Breast epithelium (tissue), 4 donors: ENCODE measurements around the gene FZD7. TPM values are rescaled to one million over a fixed set of nuclear protein-coding genes. Genes with fewer than 3 reads are reported as not detected.
A peak's percentile ranks its signal among the peaks of the same experiment; 100 is the strongest.

ENCODE experiments used
- DNase-seq, 2 donors: peaks; one replicate each; pipeline ENCODE4 v3.0.0-alpha.2; 2019; ENCODE audit warnings: low spot score in 2 of 2
- H3K27ac ChIP-seq, 2 donors: fragments of 200-600 bp; sonication (generic) in 1 of 2; one replicate each; pipeline ENCODE4 v1.5.1; 2016 to 2019; ENCODE audit warnings: mild to moderate bottlenecking in 1 of 2
- H3K27me3 ChIP-seq, 2 donors: fragments of 200-600 bp; sonication (generic) in 1 of 2; one replicate each; pipeline versions ENCODE4 v1.5.1 to v1.6.0; 2017 to 2019; ENCODE audit warnings: control low read depth in 1 of 2, mild to moderate bottlenecking in 1 of 2
- H3K36me3 ChIP-seq: fragments of 200-600 bp; one replicate; pipeline ENCODE4 v1.5.1; 2019
- H3K4me1 ChIP-seq, 2 donors: fragments of 200-600 bp; sonication (generic); one replicate each; pipeline ENCODE4 v1.5.1; 2016 to 2019; ENCODE audit warnings: control low read depth in 1 of 2
- H3K4me3 ChIP-seq, 3 donors: fragments of 200-600 bp; sonication (generic); 1 replicate in 2 of 3; 2 replicates in 1 of 3; pipeline ENCODE4 v1.5.1; 2016 to 2019; ENCODE audit warnings: mild to moderate bottlenecking in 3 of 3, moderate library complexity in 2 of 3
- H3K9me3 ChIP-seq, 2 donors: fragments of 200-600 bp; sonication (generic) in 1 of 2; one replicate each; pipeline ENCODE4 v1.5.1; 2016 to 2019; ENCODE audit warnings: control low read depth in 1 of 2
- CTCF ChIP-seq, 3 donors: fragments of 450-650 bp; IDR thresholded peaks; one replicate each; pipeline ENCODE4 v1.5.1; 2016 to 2017; ENCODE audit warnings: antibody characterized with exemption in 3 of 3, mild to moderate bottlenecking in 3 of 3, moderate library complexity in 3 of 3
- POLR2A ChIP-seq: fragments of 450-650 bp; IDR thresholded peaks from one replicate; pipeline ENCODE4 v1.6.1; 2016; ENCODE audit warnings: antibody characterized with exemption, mild to moderate bottlenecking, moderate library complexity
- POLR2AphosphoS5 ChIP-seq, 3 donors: sonication (generic); formaldehyde crosslinking; IDR thresholded peaks; one replicate each; pipeline ENCODE4 v1.6.1; 2017; ENCODE audit warnings: antibody characterized with exemption in 3 of 3
- intact Hi-C: fragments of 100-400 bp; cut with DNase I; formaldehyde crosslinking; loops from one replicate; pipeline ENCODE4 v1.15.1; 2023; ENCODE audit warnings: low total_unique reads
- total RNA-seq, 3 donors: library from RNA; depleted of rRNA; stranded (reverse); fragments of >200 nt; gene quantifications; one replicate each; pipeline ENCODE4 v1.1.0, GENCODE V29; 2016

Gene FZD7
- total RNA-seq, 3 donors from 2014 or later, result 12.5 to 41.4 (median 26.5) TPM

DNA sequence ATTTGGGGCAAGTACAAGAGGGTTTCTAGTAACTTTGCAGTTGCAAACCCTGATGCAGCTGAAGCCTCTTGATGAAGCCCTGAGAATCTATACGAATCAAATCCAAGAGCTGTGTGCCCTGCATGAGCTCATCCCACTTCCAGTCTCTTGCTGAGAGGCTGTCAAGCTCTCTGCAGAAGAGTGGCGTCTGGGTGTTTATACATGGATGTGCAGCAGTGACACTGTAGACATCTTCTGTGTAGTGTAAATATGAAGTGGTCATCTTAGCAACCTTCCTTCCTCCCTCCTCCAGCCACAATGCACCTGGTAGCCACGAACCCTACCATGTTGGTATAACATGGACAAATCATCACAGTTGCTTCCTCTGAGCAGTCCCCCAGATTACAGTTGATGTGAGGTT lies 21.0 kb downstream of the FZD7 start:
- Histone ChIP-seq H3K4me3 (no peak overlapping the region), H3K4me1 (no peaks in the 10 kb centered on the region), H3K9me3 (no peaks in the 10 kb centered on the region), H3K27ac (no peak overlapping the region), H3K36me3 (no peaks in the 10 kb centered on the region), H3K27me3 (no peaks in the 10 kb centered on the region)
- DNase-seq, result no peak
- TF ChIP-seq POLR2AphosphoS5 (IDR thresholded peaks at IDR 0.05), result no peak
- TF ChIP-seq POLR2A, result no peak
- TF ChIP-seq CTCF (IDR thresholded peaks at IDR 0.05), result no peak
- intact Hi-C loops, result no loop called here

DNA sequence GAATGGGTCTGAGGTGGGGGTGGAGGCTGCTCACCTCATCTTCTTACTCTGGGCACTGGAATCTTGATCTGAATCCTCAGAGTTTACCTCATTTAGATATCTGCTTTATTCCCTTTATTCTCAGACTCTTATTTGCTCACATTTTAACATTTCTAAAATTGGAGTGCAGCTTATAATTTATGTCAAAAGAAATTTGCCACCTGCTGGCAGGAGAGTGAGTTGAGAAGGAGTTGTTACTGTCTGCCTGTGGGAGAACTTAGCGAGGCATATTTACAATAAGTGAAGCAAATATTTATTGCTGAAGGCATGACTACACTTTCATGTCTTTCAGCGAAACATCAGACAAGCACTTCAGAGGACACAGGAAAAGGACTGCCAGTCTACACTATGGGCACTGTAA lies 23.0 kb downstream of the FZD7 start:
- intact Hi-C loops, result no loop called here
- Histone ChIP-seq H3K36me3 (no peaks in the 10 kb centered on the region), H3K4me3 (no peak overlapping the region), H3K27ac (no peak overlapping the region), H3K9me3 (no peaks in the 10 kb centered on the region), H3K27me3 (no peaks in the 10 kb centered on the region), H3K4me1 (no peaks in the 10 kb centered on the region)
- no peak for DNase-seq
- TF ChIP-seq POLR2A (no peak), POLR2AphosphoS5 (IDR thresholded peaks at IDR 0.05) (no peak), CTCF (IDR thresholded peaks at IDR 0.05) (peak in 2 of 3 donors; percentile 26)

DNA sequence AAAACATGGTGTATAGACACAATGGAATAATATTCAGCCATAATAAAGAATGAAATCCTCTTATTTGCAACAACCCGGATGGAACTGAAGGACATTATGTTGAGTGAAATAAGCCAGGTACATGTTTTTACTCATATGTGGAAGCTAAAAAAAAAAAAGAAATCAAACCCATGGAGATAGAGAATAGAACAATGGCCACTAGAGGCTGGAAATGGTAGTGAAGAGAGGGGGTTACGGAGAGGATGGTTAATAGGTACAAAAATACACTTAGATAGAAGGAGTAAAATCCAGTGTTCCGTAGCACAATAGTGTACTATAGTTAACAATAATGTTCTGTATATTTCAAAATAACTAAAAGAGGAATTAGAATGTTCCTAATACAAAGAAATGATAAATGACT lies 26.6 kb downstream of the FZD7 start:
- no peak overlapping the region for H3K4me3 ChIP-seq
- H3K36me3 ChIP-seq, result no peaks in the 10 kb centered on the region
- H3K4me1 ChIP-seq, result no peaks in the 10 kb centered on the region
- no peaks in the 10 kb centered on the region for H3K9me3 ChIP-seq
- no peaks in the 10 kb centered on the region for H3K27me3 ChIP-seq
- no peak overlapping the region for H3K27ac ChIP-seq
- TF ChIP-seq CTCF (IDR thresholded peaks at IDR 0.05), result no peak
- intact Hi-C loops, result no loop called here
- no peak for DNase-seq

GRCh38 chr2:202061695-202062094 lies 28.0 kb downstream of the FZD7 start:
- no peak for TF ChIP-seq CTCF (IDR thresholded peaks at IDR 0.05)
- no peak for TF ChIP-seq POLR2A
- TF ChIP-seq POLR2AphosphoS5 (IDR thresholded peaks at IDR 0.05), result no peak
- H3K4me1 ChIP-seq, result no peaks in the 10 kb centered on the region
- H3K36me3 ChIP-seq, result no peaks in the 10 kb centered on the region
- intact Hi-C loops, result no loop called here
- DNase-seq, result no peak
- no peaks in the 10 kb centered on the region for H3K27me3 ChIP-seq
- H3K4me3 ChIP-seq, result no peak overlapping the region
- no peak overlapping the region for H3K27ac ChIP-seq
- no peaks in the 10 kb centered on the region for H3K9me3 ChIP-seq

DNA sequence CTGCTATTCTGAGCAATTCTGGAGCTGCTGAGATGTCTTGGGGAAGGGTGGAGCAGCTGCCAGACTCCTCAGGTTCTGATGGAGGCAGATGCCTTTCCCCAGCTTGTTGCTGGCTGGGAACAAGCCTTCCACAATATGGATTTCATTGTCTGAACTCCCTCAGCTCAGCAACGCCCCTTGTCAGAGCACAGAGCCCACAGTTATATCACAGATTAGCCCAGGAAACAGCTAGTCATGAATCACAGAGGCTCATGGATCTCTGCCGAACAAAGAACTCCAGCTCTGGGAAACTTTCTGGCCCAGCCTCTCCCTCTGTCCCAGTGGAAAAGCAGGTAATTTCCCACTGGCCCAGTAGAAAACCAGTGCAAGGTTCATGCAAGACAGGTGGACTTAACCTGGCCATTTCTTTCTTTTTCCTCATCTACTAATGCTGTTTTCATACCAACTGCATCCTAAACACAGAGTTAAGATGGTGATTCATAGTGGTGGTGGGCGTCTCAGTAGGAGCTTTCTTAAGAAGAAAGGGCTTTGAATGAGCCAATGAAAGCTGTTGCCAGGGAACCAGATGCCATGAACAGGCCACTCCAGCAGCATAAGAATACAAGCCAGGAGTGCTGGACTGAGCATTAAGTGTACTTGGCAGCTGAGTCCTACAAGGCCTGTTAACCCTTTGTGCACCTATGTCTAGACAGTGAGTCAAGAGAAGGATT lies 30.7 kb downstream of the FZD7 start:
- DNase-seq, result no peak
- intact Hi-C loops, result no loop called here
- no peaks in the 10 kb centered on the region for H3K27me3 ChIP-seq
- no peaks in the 10 kb centered on the region for H3K4me1 ChIP-seq
- H3K36me3 ChIP-seq, result no peaks in the 10 kb centered on the region
- H3K4me3 ChIP-seq, result no peak overlapping the region
- H3K9me3 ChIP-seq, result no peaks in the 10 kb centered on the region
- TF ChIP-seq CTCF (IDR thresholded peaks at IDR 0.05) (no peak), POLR2A (no peak), POLR2AphosphoS5 (IDR thresholded peaks at IDR 0.05) (no peak)
- H3K27ac ChIP-seq, result peak overlapping the region; percentile 10 to 16
